ENCODE results near the gene SOX6. TPM values are rescaled to one million over a fixed set of nuclear protein-coding genes. Genes with fewer than 3 reads are reported as not detected.

SOX6 gene
- total RNA-seq, 1 experiment from 2014 or later = not detected

- no peak for TF ChIP-seq CTCF (conservative IDR thresholded peaks at IDR 0.05)
- Histone ChIP-seq H3K79me1 (ENCODE audit: insufficient read depth, low read depth, low read length, poor library complexity, severe bottlenecking) (no peaks in the 10 kb centered on the region), H4K20me1 (ENCODE audit: control insufficient read depth, insufficient read depth, insufficient read length) (no peaks in the 10 kb centered on the region), H3K27ac (ENCODE audit: insufficient read length, low read depth, low read length) (no peak overlapping the region), H3K4me1 (ENCODE audit: insufficient read depth, low read length) (no peaks in the 10 kb centered on the region), H3K4ac (ENCODE audit: low read depth, low read length) (no peak overlapping the region), H4K91ac (ENCODE audit: insufficient read length, low read depth, low read length) (no peak overlapping the region), H2BK12ac (ENCODE audit: insufficient read length, low read depth, low read length) (no peak overlapping the region), H3K18ac (ENCODE audit: insufficient read length, low read depth, low read length) (no peak overlapping the region), H3K23me2 (ENCODE audit: insufficient read length, low read depth, low read length, poor library complexity, severe bottlenecking) (no peaks in the 10 kb centered on the region), H3K9ac (ENCODE audit: extremely low read depth, insufficient read length, low read length) (no peak overlapping the region), H3K14ac (ENCODE audit: insufficient read depth, low read length) (no peak overlapping the region), H2AFZ (ENCODE audit: low read length) (no peak overlapping the region), H3K23ac (ENCODE audit: insufficient read length, low read depth, low read length) (no peak overlapping the region), H3K56ac (ENCODE audit: insufficient read length, low read depth, low read length) (no peak overlapping the region), H3K27me3 (ENCODE audit: insufficient read depth, low read length) (no peaks in the 10 kb centered on the region), H2BK5ac (ENCODE audit: insufficient read length, low read length) (no peak overlapping the region), H3K79me2 (ENCODE audit: insufficient read depth, low read length) (no peaks in the 10 kb centered on the region), H2BK15ac (ENCODE audit: low read depth, low read length) (no peak overlapping the region), H3T11ph (ENCODE audit: low read length) (no peak overlapping the region), H2BK120ac (ENCODE audit: low read depth, low read length, poor library complexity, severe bottlenecking) (no peak overlapping the region), H2BK20ac (ENCODE audit: low read depth, low read length, poor library complexity, severe bottlenecking) (no peak overlapping the region), H4K5ac (ENCODE audit: insufficient read length, low read depth, low read length) (no peak overlapping the region), H3K9me3 (ENCODE audit: control insufficient read depth, low read depth, low read length) (no peaks in the 10 kb centered on the region), H4K8ac (replicated peaks; ENCODE audit: insufficient read length, low read depth, low read length) (no peak overlapping the region), H2AK5ac (ENCODE audit: insufficient read length, low read length) (no peak overlapping the region), H3K4me2 (ENCODE audit: insufficient read depth, insufficient read length, low read length) (no peak overlapping the region)
- no peaks in the 10 kb centered on the region for H3K9me3 Mint-ChIP-seq
- H3K4me3 Mint-ChIP-seq = no peak overlapping the region
- H3K27ac Mint-ChIP-seq = no peak overlapping the region
- H3K4me1 Mint-ChIP-seq = no peaks in the 10 kb centered on the region
- no peak for DNase-seq
- H3K36me3 Mint-ChIP-seq (ENCODE audit: insufficient read depth in 1 of 3, low read depth in 3 of 3) = no peaks in the 10 kb centered on the region
- H3K27me3 Mint-ChIP-seq (ENCODE audit: low read depth) = peaks cover 28% of the 10 kb centered on the region
Observed at GRCh38 chr11:16364254-16364653, 7.9 kb upstream of the SOX6 start.
